H1 (cell line): ENCODE results near the gene SLFN5. TPM values are rescaled to one million over a fixed set of nuclear protein-coding genes. Genes with fewer than 3 reads are reported as not detected.

ENCODE experiments used
- CTCF ChIA-PET: fragments of 300-600 bp; sonication (Branson Sonifier 250); formaldehyde crosslinking; loops from one replicate; lab custom pipeline; 2021; ENCODE audit not compliant: partially characterized antibody; lab: Charles Lee
- POLR2A ChIA-PET: fragments of 300-600 bp; sonication (Branson Sonifier 250); formaldehyde crosslinking; loops from one replicate; lab custom pipeline; 2021; ENCODE audit warnings: inconsistent platforms; ENCODE audit not compliant: partially characterized antibody; lab: Charles Lee
- DNase-seq, 2 experiments: peaks; one replicate each; pipeline versions ENCODE4 v3.0.0 to v3.0.0-alpha.2; 2010 to 2022; ENCODE audit warnings: low spot score in 2 of 2, low read depth in 1 of 2, mixed read lengths in 1 of 2
- FAIRE-seq: peaks from 2 replicates; lab custom pipeline; 2011; peaks lifted over from hg19 to GRCh38; lab: Jason Lieb, UNC
- H2AFZ ChIP-seq: 2 replicates; pipeline ENCODE4 v1.8.1; 2012; ENCODE audit warnings: low read length, inconsistent platforms
- H2AK5ac ChIP-seq: 2 replicates; pipeline ENCODE4 v1.6.1; 2013; ENCODE audit warnings: low read depth, low read length
- H2BK120ac ChIP-seq: replicated peaks from 2 replicates; pipeline ENCODE3; 2013; ENCODE audit warnings: low read depth, low read length, inconsistent platforms
- H2BK12ac ChIP-seq: 2 replicates; pipeline ENCODE4 v1.6.1; 2013; ENCODE audit warnings: low read depth, low read length
- H2BK15ac ChIP-seq: 2 replicates; pipeline ENCODE4 v1.6.1; 2013; ENCODE audit warnings: low read length
- H2BK20ac ChIP-seq: 2 replicates; pipeline ENCODE4 v1.6.1; 2013; ENCODE audit warnings: low read length
- H2BK5ac ChIP-seq: 2 replicates; pipeline ENCODE4 v1.6.1; 2013; ENCODE audit warnings: low read depth, low read length
- H3K14ac ChIP-seq: 2 replicates; pipeline ENCODE4 v1.6.1; 2013; ENCODE audit warnings: inconsistent platforms; ENCODE audit not compliant: insufficient read length
- H3K18ac ChIP-seq: 2 replicates; pipeline ENCODE4 v1.6.1; 2013; ENCODE audit warnings: low read length; ENCODE audit errors: extremely low read depth
- H3K23ac ChIP-seq: 2 replicates; pipeline ENCODE4 v1.6.1; 2013; ENCODE audit warnings: inconsistent platforms; ENCODE audit not compliant: insufficient read length
- H3K23me2 ChIP-seq: 2 replicates; pipeline ENCODE4 v1.6.1; 2013; ENCODE audit warnings: low read depth, low read length
- H3K27ac ChIP-seq: 2 replicates; pipeline ENCODE4 v1.6.1; 2011; ENCODE audit warnings: low read depth, low read length, inconsistent platforms
- H3K27me3 ChIP-seq, 4 experiments: replicated peaks in 1 of 4; 1 replicate in 1 of 4; 2 replicates in 3 of 4; pipeline versions ENCODE4 v1.6.1 to v1.8.1; 2011 to 2013; ENCODE audit warnings: low read length in 3 of 4, mild to moderate bottlenecking in 3 of 4, inconsistent platforms in 2 of 4, mixed read lengths in 2 of 4, moderate library complexity in 1 of 4; ENCODE audit not compliant: control insufficient read depth in 3 of 4, insufficient read depth in 3 of 4; ENCODE audit errors: extremely low read depth in 1 of 4
- H3K36me3 ChIP-seq, 4 experiments: 2 replicates each; pipeline versions ENCODE4 v1.6.1 to v1.8.1; 2011 to 2013; ENCODE audit warnings: mild to moderate bottlenecking in 4 of 4, low read length in 3 of 4, moderate library complexity in 2 of 4, control low read depth in 1 of 4, inconsistent platforms in 1 of 4; ENCODE audit not compliant: insufficient read depth in 4 of 4, control insufficient read depth in 2 of 4
- H3K4ac ChIP-seq: replicated peaks from 2 replicates; pipeline ENCODE3; 2013; ENCODE audit warnings: low read length, low read depth, mixed read lengths, inconsistent platforms; ENCODE audit not compliant: insufficient read length
- H3K4me1 ChIP-seq, 4 experiments: replicated peaks in 1 of 4; 1 replicate in 1 of 4; 2 replicates in 3 of 4; pipeline versions ENCODE4 v1.6.1 to v1.8.1; 2011 to 2013; ENCODE audit warnings: low read length in 3 of 4, inconsistent platforms in 2 of 4, mixed read lengths in 1 of 4; ENCODE audit not compliant: insufficient read depth in 4 of 4, control insufficient read depth in 3 of 4
- H3K4me2 ChIP-seq, 2 experiments: 2 replicates each; pipeline versions ENCODE4 v1.6.1 to v1.8.1; 2011 to 2013; ENCODE audit warnings: low read depth in 2 of 2, low read length in 2 of 2, control low read depth in 1 of 2, inconsistent platforms in 1 of 2, mild to moderate bottlenecking in 1 of 2; ENCODE audit not compliant: insufficient read depth in 1 of 2
- H3K4me3 ChIP-seq, 4 experiments: fragments of 200-600, 300-600 bp in 1 of 4; sonication (generic), shearing (Covaris generic), sonication (Bioruptor Twin) in 1 of 4; 2 replicates each; pipeline versions ENCODE4 v1.5.1 to v1.8.1; 2011 to 2016; ENCODE audit warnings: low read length in 4 of 4, low read depth in 3 of 4, control low read depth in 2 of 4, inconsistent platforms in 2 of 4, mild to moderate bottlenecking in 2 of 4, mixed read lengths in 1 of 4, moderate library complexity in 1 of 4; ENCODE audit not compliant: insufficient read depth in 2 of 4; ENCODE audit errors: extremely low read depth in 1 of 4
- H3K56ac ChIP-seq: replicated peaks from 2 replicates; pipeline ENCODE3; 2013; ENCODE audit warnings: low read depth, mild to moderate bottlenecking, mixed read lengths, low read length, inconsistent platforms; ENCODE audit not compliant: insufficient read length
- H3K79me1 ChIP-seq: 2 replicates; pipeline ENCODE4 v1.6.1; 2013; ENCODE audit warnings: low read depth, low read length, control low read depth
- H3K79me2 ChIP-seq, 2 experiments: 2 replicates each; pipeline versions ENCODE4 v1.6.1 to v1.8.1; 2012 to 2013; ENCODE audit warnings: low read length in 2 of 2, mild to moderate bottlenecking in 2 of 2, inconsistent platforms in 1 of 2; ENCODE audit not compliant: insufficient read depth in 2 of 2, control insufficient read depth in 1 of 2
- H3K9ac ChIP-seq, 4 experiments: replicated peaks in 1 of 4; 1 replicate in 1 of 4; 2 replicates in 3 of 4; pipeline versions ENCODE4 v1.6.1 to v1.8.1; 2011 to 2013; ENCODE audit warnings: low read depth in 3 of 4, low read length in 3 of 4, control low read depth in 2 of 4, mild to moderate bottlenecking in 2 of 4, moderate library complexity in 2 of 4, inconsistent platforms in 1 of 4; ENCODE audit errors: extremely low read depth in 1 of 4
- H3K9me3 ChIP-seq, 2 experiments: 2 replicates each; pipeline versions ENCODE4 v1.6.1 to v1.8.1; 2012 to 2013; ENCODE audit warnings: mild to moderate bottlenecking in 2 of 2, moderate library complexity in 2 of 2, control low read depth in 1 of 2, inconsistent platforms in 1 of 2, low read depth in 1 of 2, low read length in 1 of 2, mixed read lengths in 1 of 2; ENCODE audit not compliant: insufficient read depth in 2 of 2
- H4K20me1 ChIP-seq, 2 experiments: replicated peaks in 1 of 2; 2 replicates each; pipeline versions ENCODE3 to v1.8.1; 2011 to 2013; ENCODE audit warnings: inconsistent platforms in 2 of 2, low read length in 2 of 2, mild to moderate bottlenecking in 1 of 2; ENCODE audit not compliant: insufficient read depth in 2 of 2, control insufficient read depth in 1 of 2
- H4K5ac ChIP-seq: 2 replicates; pipeline ENCODE4 v1.6.1; 2013; ENCODE audit warnings: low read length, low read depth, mixed read lengths, inconsistent platforms; ENCODE audit not compliant: insufficient read length
- H4K8ac ChIP-seq: 2 replicates; pipeline ENCODE4 v1.8.0; 2013; ENCODE audit warnings: mild to moderate bottlenecking, moderate library complexity, low read length, inconsistent platforms; ENCODE audit not compliant: insufficient read depth; ENCODE audit errors: extremely low read depth
- H4K91ac ChIP-seq: replicated peaks from 2 replicates; pipeline ENCODE3; 2013; ENCODE audit warnings: low read length, mixed read lengths, inconsistent platforms; ENCODE audit not compliant: insufficient read length
- BACH1 ChIP-seq: IDR thresholded peaks from 2 replicates; pipeline ENCODE4 v1.6.1; 2012; ENCODE audit warnings: low read length, improper control_type of control experiment
- CBX8 ChIP-seq: fragments of 300-800, 300-1000 bp; sonication (generic); IDR thresholded peaks from 2 replicates; pipeline ENCODE4 v1.7.1; 2016; ENCODE audit warnings: low read depth, low read length, borderline replicate concordance
- CTBP2 ChIP-seq: IDR thresholded peaks from 2 replicates; pipeline ENCODE4 v1.7.0; 2011; ENCODE audit warnings: borderline replicate concordance, mild to moderate bottlenecking, moderate library complexity, mixed read lengths, low read length; ENCODE audit not compliant: insufficient read depth, insufficient read length
- FOSL1 ChIP-seq: IDR thresholded peaks from 2 replicates; pipeline ENCODE4 v1.6.1; 2011; ENCODE audit warnings: mild to moderate bottlenecking, low read depth, low read length, moderate library complexity; ENCODE audit not compliant: insufficient read depth
- SIN3A ChIP-seq, 2 experiments: IDR thresholded peaks in 1 of 2; conservative IDR thresholded peaks in 1 of 2; 2 replicates each; pipeline ENCODE4 v1.6.1; 2011 to 2012; ENCODE audit warnings: low read length in 2 of 2, improper control_type of control experiment in 1 of 2, low read depth in 1 of 2, mild to moderate bottlenecking in 1 of 2
- YY1 ChIP-seq: IDR thresholded peaks from 2 replicates; pipeline ENCODE4 v1.6.1; 2011; ENCODE audit warnings: low read depth, mild to moderate bottlenecking, low read length
- WGBS, 2 experiments: shearing (Covaris generic) in 1 of 2; methylation state at CpG; one replicate each; pipeline versions ENCODE4 v1.1.6 to v1.1.7; 2013 to 2015; ENCODE audit warnings: low lambda C conversion rate in 2 of 2, mixed read lengths in 2 of 2, inconsistent platforms in 1 of 2, low coverage in 1 of 2, missing lambda C conversion rate in 1 of 2; ENCODE audit not compliant: insufficient replicate concordance in 2 of 2, insufficient coverage in 1 of 2, insufficient read length in 1 of 2; ENCODE audit errors: extremely low coverage in 1 of 2, missing lambda C conversion rate in 1 of 2; 5-methylcytosine and 5-hydroxymethylcytosine counted together
- polyA plus RNA-seq, 7 experiments: library from polyadenylated mRNA; depleted of rRNA in 3 of 7; stranded (reverse) in 5 of 7; unstranded in 2 of 7; fragments of >200 nt in 5 of 7; fragments of 200-250 nt in 2 of 7; gene quantifications; 1 replicate in 5 of 7; 2 replicates in 1 of 7; 4 replicates in 1 of 7; pipeline versions ENCODE4 v1.2.1 to v1.2.3, GENCODE V29; 2011 to 2013; ENCODE audit warnings: missing spikeins in 2 of 7, mixed read lengths in 2 of 7
- total RNA-seq: library from RNA; stranded (reverse); fragmentation: NEBNext Ultra II Directional; extraction: Animal tissue kit (Norgen Biotek cat#: 25700); gene quantifications from 2 replicates; pipeline ENCODE4 v1.2.1, GENCODE V29; 2021

SLFN5 gene
- total and polyA plus RNA-seq, 2 of the 8 experiments (the other 6 are each of a cell fraction or from before 2014, with no cell fraction given): 0.86 to 3.0 TPM

DNA sequence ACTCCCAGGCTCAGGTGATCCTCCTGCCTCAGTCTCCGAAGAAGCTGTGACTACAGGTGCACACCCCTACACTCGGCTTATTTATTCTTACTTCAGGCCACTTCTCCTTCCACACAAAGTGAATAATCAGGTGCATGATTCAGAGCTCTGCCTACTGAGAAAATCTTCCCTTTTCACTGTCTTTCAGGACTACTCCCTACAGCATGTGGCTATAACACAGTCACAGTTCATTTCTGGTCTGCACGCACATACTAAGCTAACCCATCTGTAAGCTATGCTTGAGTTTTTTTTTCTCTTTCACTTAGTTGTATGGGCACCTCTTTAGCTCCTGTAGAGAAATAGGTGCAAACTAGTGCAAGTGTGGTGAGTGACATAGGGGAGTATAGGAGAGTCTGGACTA is 7.6 kb upstream of the SLFN5 start:
- Histone ChIP-seq H3K23ac (no peak overlapping the region), H3K23me2 (no peaks in the 10 kb centered on the region), H3K36me3 (no peaks in the 10 kb centered on the region), H3K27me3 (no peaks in the 10 kb centered on the region), H3K4ac (no peak overlapping the region), H3K56ac (no peak overlapping the region), H2BK120ac (no peak overlapping the region), H4K8ac (no peak overlapping the region), H3K79me1 (no peaks in the 10 kb centered on the region), H3K9me3 (no peaks in the 10 kb centered on the region), H4K20me1 (no peaks in the 10 kb centered on the region), H2BK20ac (no peak overlapping the region), H2BK5ac (no peak overlapping the region), H2AK5ac (no peak overlapping the region), H4K91ac (no peak overlapping the region), H2BK12ac (no peak overlapping the region), H3K4me2 (no peak overlapping the region), H3K79me2 (no peaks in the 10 kb centered on the region), H4K5ac (no peak overlapping the region), H3K4me1 (no peaks in the 10 kb centered on the region), H3K14ac (no peak overlapping the region), H3K9ac (no peak overlapping the region), H3K18ac (no peak overlapping the region), H3K4me3 (no peak overlapping the region), H2BK15ac (no peak overlapping the region), H3K27ac (no peak overlapping the region), H2AFZ (no peak overlapping the region)
- POLR2A ChIA-PET: no interaction called here
- TF ChIP-seq SIN3A (conservative IDR thresholded peaks at IDR 0.05 in 1 of 2, IDR thresholded peaks at IDR 0.05 in 1 of 2; ENCODE audit: low read depth in 1 of 2, low read length in 2 of 2) (no peak), BACH1 (no peak), YY1 (no peak), FOSL1 (no peak), CTBP2 (no peak), CBX8 (no peak)
- CTCF ChIA-PET: no interaction called here
- WGBS, 2 experiments: 78% methylated on average over 3 of the region's 3 CpGs; no CpG with 5 or more reads in 1 of the 2 experiments
- no peak for DNase-seq
- FAIRE-seq: no peak
